GM12878 (cell line): ENCODE results near the gene AQP9. TPM values are rescaled to one million over a fixed set of nuclear protein-coding genes. Genes with fewer than 3 reads are reported as not detected.

Experiments used
- ATAC-seq: fragments of 200-7000 bp; cut with Tn5 transposase; 3 replicates; pipeline ENCODE4 v1.9.1; 2020; ENCODE audit warnings: mild to moderate bottlenecking, moderate library complexity
- BruUV-seq: library from RNA; stranded (reverse); fragments of 400-500 nt; replicated peaks from 2 replicates; lab custom pipeline; 2021; lab: Mats Ljungman, UMichigan
- CTCF ChIA-PET: fragments of 300-600 bp; sonication (Branson Sonifier 250); formaldehyde crosslinking; extraction: SDS; loops from one replicate; lab custom pipeline; 2021; ENCODE audit warnings: inconsistent platforms; lab: Yijun Ruan, JAX
- POLR2A ChIA-PET: fragments of 350-600 bp; formaldehyde crosslinking; extraction: SDS; loops from one replicate; lab custom pipeline; 2021; ENCODE audit warnings: inconsistent platforms; lab: Charles Lee
- RAD21 ChIA-PET: fragments of 300-600 bp; sonication (Branson Sonifier 250); formaldehyde crosslinking; loops from one replicate; lab custom pipeline; 2023; ENCODE audit warnings: antibody characterized with exemption; ENCODE audit not compliant: unreplicated experiment; lab: Charles Lee
- SMC1A ChIA-PET: fragments of 300-600 bp; sonication (Branson Sonifier 250); formaldehyde crosslinking; loops from one replicate; lab custom pipeline; 2023; ENCODE audit not compliant: unreplicated experiment, uncharacterized antibody; lab: Charles Lee
- DNase-seq: peaks from one replicate; pipeline ENCODE4 v3.0.0-alpha.2; 2011; ENCODE audit warnings: low read depth, low spot score
- FAIRE-seq: peaks from 3 replicates; lab custom pipeline; 2011; peaks lifted over from hg19 to GRCh38; lab: Jason Lieb, UNC
- H2AFZ ChIP-seq: 2 replicates; pipeline ENCODE4 v1.6.0; 2011; ENCODE audit warnings: low read depth, low read length, control low read depth; ENCODE audit not compliant: control insufficient read depth
- H3K27ac ChIP-seq: 2 replicates; pipeline ENCODE4 v1.5.1; 2011; ENCODE audit warnings: control low read depth; ENCODE audit not compliant: control insufficient read depth, insufficient read depth
- H3K27me3 ChIP-seq, 2 experiments: replicated peaks in 1 of 2; 2 replicates each; pipeline versions ENCODE4 v1.6.0 to v1.6.1; 2011; ENCODE audit warnings: low read length in 1 of 2; ENCODE audit not compliant: control insufficient read depth in 2 of 2, insufficient read depth in 2 of 2
- H3K36me3 ChIP-seq, 2 experiments: 2 replicates each; pipeline ENCODE4 v1.5.1; 2011; ENCODE audit warnings: low read length in 1 of 2; ENCODE audit not compliant: control insufficient read depth in 2 of 2, insufficient read depth in 2 of 2
- H3K4me1 ChIP-seq: 2 replicates; pipeline ENCODE4 v1.6.1; 2011; ENCODE audit warnings: mild to moderate bottlenecking, low read length, moderate library complexity, mixed read lengths; ENCODE audit not compliant: control insufficient read depth, insufficient read depth
- H3K4me2 ChIP-seq: 2 replicates; pipeline ENCODE4 v1.6.0; 2011; ENCODE audit warnings: control low read depth; ENCODE audit not compliant: control insufficient read depth, insufficient read depth
- H3K4me3 ChIP-seq: fragments of 200-600 bp; sonication (generic); 2 replicates; pipeline ENCODE4 v1.5.1; 2016
- H3K79me2 ChIP-seq: 2 replicates; pipeline ENCODE4 v1.6.0; 2011; ENCODE audit warnings: low read length; ENCODE audit not compliant: control insufficient read depth, insufficient read depth
- H3K9ac ChIP-seq: 2 replicates; pipeline ENCODE4 v1.8.0; 2011; ENCODE audit warnings: low read length, control low read depth, mixed read lengths; ENCODE audit not compliant: control insufficient read depth, insufficient read depth
- H3K9me3 ChIP-seq: replicated peaks from 3 replicates; pipeline ENCODE4 v1.5.1; 2011; ENCODE audit warnings: mild to moderate bottlenecking, low read length; ENCODE audit not compliant: control insufficient read depth, insufficient read depth
- H4K20me1 ChIP-seq: 2 replicates; pipeline ENCODE4 v1.6.0; 2011; ENCODE audit not compliant: control insufficient read depth, insufficient read depth
- BMI1 ChIP-seq: fragments of 450-650 bp; IDR thresholded peaks from 2 replicates; pipeline ENCODE4 v1.6.1; 2016; ENCODE audit warnings: mild to moderate bottlenecking, moderate library complexity, borderline replicate concordance
- CTCF ChIP-seq, 3 experiments: IDR thresholded peaks in 2 of 3; conservative IDR thresholded peaks in 1 of 3; 2 replicates each; pipeline ENCODE4 v1.5.1; 2011; ENCODE audit warnings: low read depth in 3 of 3, low read length in 3 of 3, mild to moderate bottlenecking in 3 of 3, control low read depth in 2 of 3, moderate library complexity in 2 of 3, inconsistent platforms in 1 of 3, mixed read lengths in 1 of 3; ENCODE audit not compliant: control insufficient read depth in 2 of 3, insufficient read depth in 1 of 3; ENCODE audit errors: extremely low read depth in 1 of 3
- ETV6 ChIP-seq, 2 experiments: fragments of 450-650 bp in 1 of 2; IDR thresholded peaks in 1 of 2; conservative IDR thresholded peaks in 1 of 2; 2 replicates each; pipeline ENCODE4 v1.6.1; 2014; ENCODE audit warnings: antibody characterized with exemption in 1 of 2, borderline replicate concordance in 1 of 2, low read depth in 1 of 2, mild to moderate bottlenecking in 1 of 2, moderate library complexity in 1 of 2
- KAT2A ChIP-seq: conservative IDR thresholded peaks from 2 replicates; pipeline ENCODE4 v1.6.1; 2011; ENCODE audit warnings: low read depth, low read length; ENCODE audit not compliant: control insufficient read depth
- MTA2 ChIP-seq: fragments of 450-650 bp; IDR thresholded peaks from 2 replicates; pipeline ENCODE4 v1.6.1; 2016; ENCODE audit warnings: low read depth, mild to moderate bottlenecking, moderate library complexity
- NFIC ChIP-seq: IDR thresholded peaks from 2 replicates; pipeline ENCODE4 v1.6.1; 2012; ENCODE audit warnings: low read depth, mild to moderate bottlenecking, inconsistent platforms, low read length, moderate library complexity
- PML ChIP-seq: IDR thresholded peaks from 2 replicates; pipeline ENCODE4 v1.6.1; 2012; ENCODE audit warnings: low read length, inconsistent platforms
- TCF3 ChIP-seq: IDR thresholded peaks from 2 replicates; pipeline ENCODE4 v1.6.1; 2012; ENCODE audit warnings: low read depth, mild to moderate bottlenecking, low read length, borderline replicate concordance; ENCODE audit not compliant: insufficient read depth
- WGBS: methylation state at CpG from one replicate; pipeline ENCODE4 v1.1.6; 2016; ENCODE audit warnings: low lambda C conversion rate; ENCODE audit not compliant: insufficient replicate concordance, insufficient coverage; ENCODE audit errors: missing lambda C conversion rate; 5-methylcytosine and 5-hydroxymethylcytosine counted together
- in situ Hi-C: fragments of 300-500 bp; cut with MboI; formaldehyde crosslinking; loops from 9 replicates; pipeline ENCODE4 v1.14.3; 2018; ENCODE audit warnings: mixed read lengths
- intact Hi-C: fragments of 100-400 bp; cut with micrococcal nuclease; formaldehyde crosslinking; loops from one replicate; pipeline ENCODE4 v1.14.2; 2022; ENCODE audit not compliant: unreplicated experiment
- polyA plus RNA-seq, 11 experiments: library from polyadenylated mRNA; depleted of rRNA in 4 of 11; unstranded in 6 of 11; stranded (reverse) in 5 of 11; fragments of >200 nt; fragmentation: Nextera tagmentation in 4 of 11; fragmentation: Illumina TruSeq in 1 of 11; extraction: Ambion mirVana in 4 of 11; extraction: Trizol in 1 of 11; gene quantifications; 1 replicate in 1 of 11; 2 replicates in 10 of 11; pipeline versions ENCODE4 v1.2.1 to v1.2.3, GENCODE V29; 2011 to 2016; ENCODE audit warnings: inconsistent platforms in 2 of 11, missing spikeins in 2 of 11, low read depth in 1 of 11
- total RNA-seq, 4 experiments: library from RNA; depleted of rRNA in 3 of 4; stranded (reverse); fragments of >200 nt in 3 of 4; fragmentation: Illumina TruSeq in 1 of 4; extraction: Trizol in 1 of 4; gene quantifications; 2 replicates each; pipeline versions ENCODE4 v1.2.1 to v1.2.3, GENCODE V29; 2013 to 2021

AQP9 gene
- total and polyA plus RNA-seq, 10 of the 15 experiments (the other 5 are each of a cell fraction or from before 2014, with no cell fraction given), result 0.05 to 3.0 (median 0.22) TPM

GRCh38 chr15:58222679-58223078, 84.5 kb downstream of the AQP9 start:
- no TSS peak for BruUV-seq
- no peak overlapping the region for H2AFZ ChIP-seq
- no peaks in the 10 kb centered on the region for H4K20me1 ChIP-seq
- ChIA-PET SMC1A (interaction anchor here (0.6 to 1.6 kb wide), 3 partner anchors 9 to 1285 kb away, joined by 3 to 4 read pairs (median 4); no protein-coding TSS in a partner anchor), RAD21 (no interaction called here), POLR2A (no interaction called here), CTCF (interaction anchor here (0.7 to 1.9 kb wide), 7 partner anchors 9 to 734 kb away, joined by 3 to 5 read pairs (median 4); partner anchors contain the start of gene MINDY2)
- no peak overlapping the region for H3K27ac ChIP-seq
- ATAC-seq, result no peak
- H3K36me3 ChIP-seq, result no peaks in the 10 kb centered on the region
- intact Hi-C loops, result loop anchor here (10.0 kb wide), 2 partner anchors 672 to 732 kb away; no protein-coding TSS in a partner anchor
- FAIRE-seq, result no peak
- TF ChIP-seq ETV6 (conservative IDR thresholded peaks at IDR 0.05 in 1 of 2, IDR thresholded peaks at IDR 0.05 in 1 of 2; ENCODE audit: borderline replicate concordance in 1 of 2, low read depth in 1 of 2), result no peak
- peak in 1 of 3 experiments; percentile 2; a peak in 1 of 6 replicates for TF ChIP-seq CTCF (IDR thresholded peaks at IDR 0.05 in 2 of 3, conservative IDR thresholded peaks at IDR 0.05 in 1 of 3; ENCODE audit: control insufficient read depth in 2 of 3, extremely low read depth in 1 of 3, insufficient read depth in 1 of 3, low read depth in 3 of 3, low read length in 3 of 3)
- H3K27me3 ChIP-seq, result no peaks in the 10 kb centered on the region
- no peaks in the 10 kb centered on the region for H3K9me3 ChIP-seq
- no peak overlapping the region for H3K4me3 ChIP-seq
- H3K4me1 ChIP-seq, result no peaks in the 10 kb centered on the region
- DNase-seq, result no peak
- in situ Hi-C loops, result loop anchor here (10.0 kb wide), 2 partner anchors 1272 to 1302 kb away; no protein-coding TSS in a partner anchor
- no peak overlapping the region for H3K4me2 ChIP-seq
- no peak overlapping the region for H3K9ac ChIP-seq
- H3K79me2 ChIP-seq, result no peaks in the 10 kb centered on the region
- 89% methylated on average over 2 of the region's 2 CpGs for WGBS

- no peaks in the 10 kb centered on the region for H3K79me2 ChIP-seq
- ChIA-PET SMC1A (interaction anchor here (1.0 to 1.6 kb wide), 3 partner anchors 8 to 1284 kb away, joined by 4 read pairs; no protein-coding TSS in a partner anchor), CTCF (interaction anchor here (0.7 to 1.9 kb wide), 5 partner anchors 8 to 213 kb away, joined by 3 to 5 read pairs (median 4); no protein-coding TSS in a partner anchor), RAD21 (no interaction called here), POLR2A (no interaction called here)
- intact Hi-C loops, result loop anchor here (10.0 kb wide), 2 partner anchors 671 to 731 kb away; no protein-coding TSS in a partner anchor
- H4K20me1 ChIP-seq, result no peaks in the 10 kb centered on the region
- no peak overlapping the region for H3K9ac ChIP-seq
- DNase-seq, result no peak
- no peaks in the 10 kb centered on the region for H3K27me3 ChIP-seq
- in situ Hi-C loops, result loop anchor here (10.0 kb wide), 2 partner anchors 1271 to 1301 kb away; no protein-coding TSS in a partner anchor
- no peak overlapping the region for H3K4me3 ChIP-seq
- ATAC-seq, result no peak
- H3K4me2 ChIP-seq, result no peak overlapping the region
- FAIRE-seq, result no peak
- H3K27ac ChIP-seq, result no peak overlapping the region
- H3K36me3 ChIP-seq, result no peaks in the 10 kb centered on the region
- BruUV-seq, result no TSS peak
- no peaks in the 10 kb centered on the region for H3K9me3 ChIP-seq
- WGBS, result 54% methylated on average over 3 of the region's 3 CpGs
- H3K4me1 ChIP-seq, result no peaks in the 10 kb centered on the region
- TF ChIP-seq PML, result no peak
- TF ChIP-seq TCF3, result no peak
- TF ChIP-seq MTA2, result no peak
- no peak for TF ChIP-seq BMI1
- TF ChIP-seq NFIC, result no peak
- TF ChIP-seq KAT2A, result no peak
- TF ChIP-seq, all 136 proteins: peak for 0
- H2AFZ ChIP-seq, result no peak overlapping the region
Observed at GRCh38 chr15:58223432-58223831, 85.3 kb downstream of the AQP9 start.
